HUES64 (cell line): ENCODE results near the gene AFAP1.

Experiments used
- H3K27ac ChIP-seq: 2 replicates; pipeline ENCODE4 v1.7.0; 2013; ENCODE audit warnings: low read depth, low read length, inconsistent platforms
- H3K27me3 ChIP-seq: 2 replicates; pipeline ENCODE4 v1.6.1; 2013; ENCODE audit warnings: mild to moderate bottlenecking, low read length; ENCODE audit not compliant: insufficient read depth
- H3K36me3 ChIP-seq: 2 replicates; pipeline ENCODE4 v1.6.1; 2013; ENCODE audit warnings: mild to moderate bottlenecking, low read length; ENCODE audit not compliant: insufficient read depth
- H3K4me1 ChIP-seq: 2 replicates; pipeline ENCODE4 v1.6.1; 2013; ENCODE audit warnings: mild to moderate bottlenecking, low read length, moderate library complexity; ENCODE audit not compliant: insufficient read depth
- H3K4me3 ChIP-seq: 2 replicates; pipeline ENCODE4 v1.5.1; 2013; ENCODE audit warnings: mild to moderate bottlenecking, low read length, moderate library complexity
- H3K9ac ChIP-seq: 2 replicates; pipeline ENCODE4 v1.6.1; 2013; ENCODE audit warnings: mild to moderate bottlenecking, low read depth, low read length
- H3K9me3 ChIP-seq: 2 replicates; pipeline ENCODE4 v1.6.1; 2013; ENCODE audit warnings: low read depth, low read length; ENCODE audit not compliant: insufficient read depth
- WGBS: fragments of 150-250, 120-280 bp; methylation state at CpG from one replicate; pipeline ENCODE4 v1.1.7; 2013; ENCODE audit warnings: missing lambda C conversion rate; 5-methylcytosine and 5-hydroxymethylcytosine counted together

The AFAP1 gene

DNA sequence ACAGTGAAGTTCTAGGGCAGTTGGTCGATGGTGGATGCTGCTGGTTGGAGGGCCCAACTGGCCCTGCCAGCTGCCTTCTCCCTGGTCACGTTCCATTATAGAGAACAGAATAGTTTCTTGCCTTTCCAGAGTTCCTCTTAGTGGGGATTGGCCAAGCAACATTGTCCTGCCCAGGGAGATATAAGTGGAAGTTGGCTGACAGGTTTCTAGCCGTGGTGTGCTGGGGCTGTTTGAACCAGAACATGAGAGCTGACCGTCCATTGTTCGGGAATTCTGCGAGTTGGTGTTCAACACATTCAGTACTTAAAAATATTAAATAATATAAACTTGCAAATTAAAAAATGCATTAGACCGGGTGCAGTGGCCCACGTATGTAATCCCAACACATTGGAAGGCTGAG, 3.5 kb upstream of the AFAP1 start:
- Histone ChIP-seq H3K27ac (no peak overlapping the region), H3K27me3 (peaks cover 10% of the 10 kb centered on the region; the same call in 1 of the 2 replicates)

DNA sequence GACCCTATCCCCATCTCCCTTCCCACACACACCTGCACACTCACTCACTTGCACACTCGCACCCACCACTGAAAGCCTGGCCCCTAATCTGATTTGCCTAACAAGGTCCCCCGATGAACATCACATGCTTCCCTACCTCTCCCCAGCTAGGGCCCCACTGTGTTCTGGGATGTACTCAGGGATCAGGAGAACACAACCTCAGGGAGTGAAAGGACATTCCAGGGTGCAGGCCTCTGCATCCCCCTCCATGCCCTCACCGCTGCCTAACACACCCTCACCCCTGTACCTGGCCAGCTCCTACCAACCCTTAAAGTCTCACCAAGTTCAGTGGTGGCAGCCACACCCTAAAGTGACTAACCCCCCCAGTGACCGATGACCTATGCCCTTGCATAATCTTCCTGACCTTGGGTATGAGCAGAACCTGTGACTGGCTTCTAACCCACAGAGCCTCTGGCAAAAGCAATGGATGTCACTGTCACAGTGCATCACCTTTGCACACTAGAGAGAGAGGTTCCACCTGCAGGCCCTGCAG, 2.4 kb upstream of the AFAP1 start:
- Histone ChIP-seq H3K36me3 (no peaks in the 10 kb centered on the region), H3K9me3 (no peaks in the 10 kb centered on the region), H3K9ac (no peak overlapping the region), H3K27ac (no peak overlapping the region), H3K4me1 (peaks cover 12% of the 10 kb centered on the region; the same call in 1 of the 2 replicates), H3K4me3 (no peak overlapping the region), H3K27me3 (peaks cover 12% of the 10 kb centered on the region; the same call in 1 of the 2 replicates)
- WGBS: 93% methylated on average over 4 of the region's 4 CpGs

More for the DNA sequence above, 3.5 kb upstream of the AFAP1 start:
- H3K4me1 ChIP-seq: peaks cover 7% of the 10 kb centered on the region; the same call in 1 of the 2 replicates
- no peaks in the 10 kb centered on the region for H3K36me3 ChIP-seq
- no peak overlapping the region for H3K4me3 ChIP-seq
- 94% methylated on average over 5 of the region's 8 CpGs for WGBS
- no peaks in the 10 kb centered on the region for H3K9me3 ChIP-seq
- H3K9ac ChIP-seq: no peak overlapping the region

DNA sequence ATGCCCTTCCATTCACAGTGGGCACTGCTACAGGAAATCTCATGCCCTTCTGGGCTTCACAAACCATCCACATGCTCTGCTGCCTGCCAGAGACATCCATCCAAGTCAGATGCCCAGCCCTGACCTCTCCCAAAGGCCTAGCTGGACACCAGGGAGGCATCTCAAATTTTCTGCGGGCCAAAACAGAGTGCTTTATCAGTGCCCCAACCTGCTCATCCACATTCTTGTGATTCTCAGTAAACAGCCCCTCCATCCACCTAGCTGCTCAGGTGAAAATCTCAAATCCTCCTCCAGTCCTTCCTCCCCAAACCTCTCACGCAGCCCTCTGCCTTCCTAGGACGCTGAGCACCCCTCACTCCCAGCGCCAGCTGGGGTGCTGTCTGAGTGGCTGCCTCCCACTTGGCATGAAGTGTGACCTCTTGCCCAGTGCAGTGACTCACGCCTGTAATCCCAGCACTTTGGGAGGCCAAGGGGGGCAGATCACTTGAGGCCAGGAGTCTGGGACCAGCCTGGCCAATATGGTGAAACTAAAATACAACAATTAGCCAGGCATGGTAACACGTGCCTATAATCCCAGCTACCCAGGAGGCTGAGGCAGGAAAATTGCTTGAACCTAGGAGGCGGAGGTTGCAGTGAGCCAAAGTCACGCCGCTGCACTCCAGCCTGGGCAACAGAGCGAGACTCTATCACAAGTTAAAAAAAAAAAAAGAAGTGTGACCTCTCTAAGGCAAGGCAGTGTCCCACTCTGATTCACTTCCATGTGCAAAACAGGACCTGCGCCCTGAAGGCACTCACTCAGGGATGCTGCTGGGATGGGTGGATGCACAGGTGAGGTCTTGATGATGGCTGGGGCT, 1.7 kb upstream of the AFAP1 start:
- H3K9ac ChIP-seq: peak overlapping the region; percentile 20; the same call in 1 of the 2 replicates
- no peaks in the 10 kb centered on the region for H3K36me3 ChIP-seq
- 86% methylated on average over 10 of the region's 11 CpGs for WGBS
- H3K27me3 ChIP-seq: peaks cover 12% of the 10 kb centered on the region; the same call in 1 of the 2 replicates
- no peak overlapping the region for H3K4me3 ChIP-seq
- no peaks in the 10 kb centered on the region for H3K9me3 ChIP-seq
- peaks cover 12% of the 10 kb centered on the region for H3K4me1 ChIP-seq
- H3K27ac ChIP-seq: 0 out of 2 replicates have a peak overlapping the region, but pooled peaks have one; percentile 10

DNA sequence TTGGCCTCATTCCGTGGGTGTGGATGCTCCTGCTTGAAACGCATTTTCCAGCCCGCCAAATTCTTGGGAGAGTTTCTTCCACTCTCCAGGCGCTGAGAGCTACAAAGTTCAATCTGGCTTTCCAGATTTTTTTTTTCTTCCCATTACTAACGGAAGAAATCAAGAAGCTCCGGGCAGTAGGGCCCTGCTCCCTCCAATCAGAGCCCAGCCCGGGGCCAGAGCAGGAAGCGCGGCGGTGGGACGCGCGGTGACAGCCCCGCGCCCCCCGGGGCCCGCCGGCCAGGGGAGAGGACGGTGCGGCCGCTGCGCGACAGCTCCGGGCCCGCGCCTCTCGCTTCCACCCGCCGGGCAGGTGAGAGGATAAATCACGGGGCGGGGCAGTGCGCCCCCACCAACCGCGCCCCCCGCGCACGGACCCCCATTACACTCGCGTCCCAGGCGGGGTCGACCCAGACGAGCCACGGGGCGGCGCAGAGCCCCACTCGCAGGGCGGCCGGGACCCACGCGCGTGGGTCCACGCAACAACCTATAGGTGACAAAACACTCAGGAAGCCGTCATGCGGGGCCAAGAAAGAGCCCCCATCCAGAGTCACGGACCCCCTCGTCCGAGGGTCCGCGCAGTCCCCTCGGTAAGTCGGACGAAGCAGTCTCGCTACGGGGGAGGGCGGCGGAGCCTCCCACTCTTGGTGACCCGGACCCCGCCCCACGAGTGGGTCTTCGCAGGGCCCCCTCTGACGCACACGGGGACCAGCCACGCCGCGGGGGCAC, 868 bp downstream of the AFAP1 start:
- H3K27me3 ChIP-seq: peaks cover 12% of the 10 kb centered on the region; the same call in 1 of the 2 replicates
- H3K9me3 ChIP-seq: no peaks in the 10 kb centered on the region
- H3K9ac ChIP-seq: peak overlapping the region; percentile 68
- peak overlapping the region; percentile 74 for H3K4me3 ChIP-seq
- under 1% methylated on average over 75 of the region's 75 CpGs for WGBS
- H3K36me3 ChIP-seq: no peaks in the 10 kb centered on the region
- no peak overlapping the region for H3K27ac ChIP-seq
- H3K4me1 ChIP-seq: peaks cover 12% of the 10 kb centered on the region

DNA sequence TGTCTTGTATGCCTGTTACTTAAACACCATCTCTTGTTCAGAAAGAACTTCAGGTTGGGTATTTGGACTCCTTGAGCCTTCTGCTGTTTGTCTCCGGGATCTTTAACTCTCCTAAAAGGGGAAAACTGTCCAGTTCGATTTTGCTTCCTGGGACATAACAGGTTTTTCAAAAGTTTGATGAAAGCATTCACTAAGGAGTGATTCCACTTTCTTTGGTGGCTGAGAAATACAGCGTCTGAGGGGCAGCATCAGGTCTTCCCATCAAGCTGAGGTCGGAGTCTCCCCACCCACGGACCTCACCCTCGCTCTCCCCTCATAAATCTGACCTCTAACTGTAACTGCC, 1.4 kb downstream of the AFAP1 start:
- 20% methylated on average over 6 of the region's 6 CpGs for WGBS
- no peak overlapping the region for H3K9ac ChIP-seq
- H3K4me1 ChIP-seq: peaks cover 12% of the 10 kb centered on the region
- H3K27ac ChIP-seq: no peak overlapping the region
- peak overlapping the region; percentile 74 for H3K4me3 ChIP-seq
- no peaks in the 10 kb centered on the region for H3K9me3 ChIP-seq
- no peaks in the 10 kb centered on the region for H3K36me3 ChIP-seq
- peaks cover 12% of the 10 kb centered on the region; the same call in 1 of the 2 replicates for H3K27me3 ChIP-seq

DNA sequence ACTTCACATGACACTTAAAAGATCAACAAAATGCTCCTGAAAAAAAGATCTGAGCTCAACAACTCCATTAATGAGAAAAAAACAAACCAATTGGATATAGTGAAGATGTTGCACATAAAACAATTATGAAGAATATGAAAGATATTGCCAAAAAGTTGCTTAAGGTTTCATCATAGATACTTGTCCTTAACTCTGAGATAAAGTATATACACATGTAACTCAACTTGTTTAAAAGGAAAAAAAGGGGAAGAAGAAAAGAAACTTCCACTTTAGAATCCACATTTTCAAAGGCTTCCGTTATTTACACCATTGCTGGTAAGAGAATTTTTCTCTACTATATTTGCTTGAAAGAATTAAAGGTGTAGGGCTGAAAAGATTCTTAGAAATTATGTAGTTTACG, 2.7 kb downstream of the AFAP1 start:
- no peaks in the 10 kb centered on the region for H3K9me3 ChIP-seq
- H3K27ac ChIP-seq: no peak overlapping the region
- H3K27me3 ChIP-seq: peaks cover 12% of the 10 kb centered on the region; the same call in 1 of the 2 replicates
- no peak overlapping the region for H3K9ac ChIP-seq
- 93% methylated on average over 1 of the region's 2 CpGs for WGBS
- H3K36me3 ChIP-seq: no peaks in the 10 kb centered on the region
- no peak overlapping the region for H3K4me3 ChIP-seq
- peaks cover 12% of the 10 kb centered on the region for H3K4me1 ChIP-seq

DNA sequence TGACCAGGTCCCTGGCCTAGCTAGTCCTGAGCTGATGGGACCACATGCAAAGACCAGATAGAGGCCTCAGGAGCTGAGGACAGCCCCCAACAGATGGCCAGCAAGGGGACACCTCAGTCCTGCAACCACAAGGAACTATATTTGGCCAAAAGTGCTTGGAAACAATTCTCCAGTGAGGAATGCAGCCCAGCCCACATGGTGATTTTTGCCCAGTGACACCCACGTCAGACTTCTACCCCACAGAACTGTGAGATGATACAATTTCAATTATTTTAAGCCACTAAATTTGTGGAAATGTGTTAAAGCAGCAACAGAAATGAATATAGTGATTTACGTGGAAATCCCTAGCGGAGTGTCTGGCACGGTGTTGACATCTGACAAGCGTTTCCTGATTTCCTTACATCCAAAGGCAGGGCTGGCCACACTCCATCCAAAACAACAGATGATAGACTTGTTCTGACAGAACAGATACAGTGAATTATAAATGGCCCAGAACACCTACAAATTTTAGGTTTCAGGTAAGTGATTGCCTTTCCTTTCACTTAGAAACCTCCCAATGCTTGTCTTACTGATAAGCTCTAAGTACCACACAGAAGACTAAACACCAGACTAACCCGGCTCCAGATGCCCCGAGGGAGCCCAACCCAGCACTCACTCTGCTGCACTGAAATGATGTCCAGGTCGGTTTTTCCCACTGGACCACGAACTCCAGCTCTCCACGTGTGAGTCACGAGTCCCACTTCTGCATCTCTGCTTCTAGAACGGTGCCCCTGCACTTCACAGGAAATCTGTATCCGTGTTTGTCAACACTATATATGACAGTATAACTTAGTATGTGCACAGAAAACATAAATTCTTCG, 5.8 kb downstream of the AFAP1 start:
- H3K9me3 ChIP-seq: no peaks in the 10 kb centered on the region
- H3K27me3 ChIP-seq: peaks cover 9% of the 10 kb centered on the region; the same call in 1 of the 2 replicates
- 90% methylated on average over 14 of the region's 14 CpGs for WGBS
- H3K27ac ChIP-seq: no peak overlapping the region
- H3K36me3 ChIP-seq: no peaks in the 10 kb centered on the region
- H3K4me1 ChIP-seq: peaks cover 18% of the 10 kb centered on the region
- no peak overlapping the region for H3K4me3 ChIP-seq
- H3K9ac ChIP-seq: no peak overlapping the region

DNA sequence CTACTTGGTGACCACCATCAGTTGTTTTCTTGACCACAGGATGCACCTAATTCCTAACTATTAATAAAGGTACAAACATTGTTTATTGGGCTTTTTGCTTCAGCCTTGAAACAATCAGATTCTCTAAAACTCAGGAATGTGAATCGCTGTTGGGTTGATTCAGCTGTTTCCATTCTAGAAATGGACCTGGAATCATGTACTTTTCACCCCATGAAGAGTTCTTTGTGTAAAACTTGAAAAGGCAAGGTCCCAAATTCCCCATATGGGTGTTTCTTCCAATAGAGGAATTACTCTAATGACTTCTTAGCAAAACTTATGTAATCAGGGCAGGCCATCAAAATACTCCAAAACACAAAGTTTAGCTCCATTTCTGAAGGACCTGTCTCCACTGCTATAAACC, 7.4 kb downstream of the AFAP1 start:
- H3K4me3 ChIP-seq: no peak overlapping the region
- H3K4me1 ChIP-seq: peaks cover 12% of the 10 kb centered on the region
- H3K9me3 ChIP-seq: no peaks in the 10 kb centered on the region
- H3K9ac ChIP-seq: no peak overlapping the region
- WGBS: 100% methylated on average over 1 of the region's 1 CpG
- no peaks in the 10 kb centered on the region for H3K36me3 ChIP-seq
- no peak overlapping the region for H3K27ac ChIP-seq
- H3K27me3 ChIP-seq: no peaks in the 10 kb centered on the region

DNA sequence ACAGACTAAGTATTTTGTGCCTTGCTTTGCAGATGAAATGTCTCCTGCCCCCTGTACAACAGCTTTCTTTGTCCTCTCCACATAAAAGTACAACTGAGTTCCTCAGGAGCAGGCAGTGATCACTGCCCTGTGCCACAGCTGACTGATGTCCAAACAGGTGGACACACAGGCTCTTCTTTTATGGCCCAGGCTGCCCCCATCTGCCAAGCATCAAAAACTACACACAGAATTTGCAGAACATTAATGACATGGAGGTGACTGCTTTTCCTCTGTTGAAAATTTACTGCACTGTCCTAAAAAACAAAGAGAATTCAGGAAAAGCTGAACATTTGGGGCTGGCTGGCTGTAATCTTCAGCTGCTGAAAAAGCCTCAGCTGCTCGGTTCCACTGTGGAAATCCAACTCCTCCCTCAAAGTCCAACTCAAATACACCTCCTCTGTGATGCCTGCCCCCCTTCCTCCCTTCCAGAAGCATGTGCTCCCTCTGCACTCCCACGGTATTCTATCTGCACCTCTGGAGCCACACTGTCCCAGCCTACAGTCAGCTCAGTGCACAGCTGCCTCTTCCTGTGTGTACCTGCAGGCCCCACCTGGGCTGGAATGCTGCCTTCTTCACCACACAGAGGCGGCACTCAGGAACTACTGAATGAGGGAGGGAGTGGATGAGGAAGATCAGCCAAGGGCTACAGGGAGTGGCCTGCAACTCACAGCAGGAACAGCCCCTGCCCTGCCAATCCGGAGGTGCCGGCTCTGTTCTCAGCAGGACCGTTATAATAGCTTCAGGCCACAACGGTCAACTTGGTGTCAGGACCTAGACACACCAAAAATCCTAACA, 10.3 kb downstream of the AFAP1 start:
- no peaks in the 10 kb centered on the region for H3K36me3 ChIP-seq
- no peak overlapping the region for H3K27ac ChIP-seq
- WGBS: 17% methylated on average over 7 of the region's 7 CpGs
- H3K9ac ChIP-seq: no peak overlapping the region
- H3K9me3 ChIP-seq: no peaks in the 10 kb centered on the region
- H3K4me1 ChIP-seq: peaks cover 12% of the 10 kb centered on the region
- H3K4me3 ChIP-seq: no peak overlapping the region
- no peaks in the 10 kb centered on the region for H3K27me3 ChIP-seq

DNA sequence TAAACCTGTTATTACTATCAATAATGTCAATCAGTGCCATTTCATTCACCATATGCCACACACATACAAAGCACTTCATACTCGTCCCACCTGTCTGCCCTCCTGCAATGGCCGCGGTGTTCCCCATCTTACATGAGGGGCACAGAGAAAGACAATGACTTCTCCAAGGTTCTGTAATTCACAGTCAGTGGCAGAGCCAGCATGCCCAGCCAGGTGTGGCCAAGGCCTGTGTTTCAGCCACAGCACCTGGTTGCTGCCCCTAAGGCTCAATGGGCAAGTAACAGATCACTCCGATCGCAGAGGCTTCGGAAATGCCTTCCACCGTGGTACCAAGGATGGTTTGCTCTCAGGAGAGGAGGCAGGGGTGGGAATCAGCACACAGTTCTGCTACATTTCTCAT, 10.9 kb downstream of the AFAP1 start:
- 87% methylated on average over 7 of the region's 7 CpGs for WGBS
- no peak overlapping the region for H3K27ac ChIP-seq

More for the DNA sequence above, 10.9 kb downstream of the AFAP1 start:
- no peak overlapping the region for H3K4me3 ChIP-seq
- no peak overlapping the region for H3K9ac ChIP-seq
- H3K36me3 ChIP-seq: no peaks in the 10 kb centered on the region
- no peaks in the 10 kb centered on the region for H3K9me3 ChIP-seq
- peaks cover 12% of the 10 kb centered on the region for H3K4me1 ChIP-seq
- no peaks in the 10 kb centered on the region for H3K27me3 ChIP-seq
